ENCODE data around the gene SLIT1. TPM values are rescaled to one million over a fixed set of nuclear protein-coding genes. Genes with fewer than 3 reads are reported as not detected.

Gene SLIT1
- total RNA-seq, 5 donors from 2014 or later (not counting 1 experiment from before 2014, with no cell fraction given) = 0.29 to 0.56 (median 0.49) TPM

GRCh38 chr10:97062456-97062855 is 123.3 kb downstream of the SLIT1 start:
- no peaks in the 10 kb centered on the region for H3K36me3 Mint-ChIP-seq
- Histone ChIP-seq H3K27me3 (replicated peaks in 1 of 2; ENCODE audit: control insufficient read depth in 2 of 2, extremely low read depth in 1 of 2, insufficient read depth in 2 of 2, low read length in 1 of 2) (peaks cover 0 to 10% of the 10 kb centered on the region in 2 experiments), H3K27ac (ENCODE audit: low read length) (no peak overlapping the region), H3K9me3 (no peaks in the 10 kb centered on the region), H3K36me3 (ENCODE audit: control insufficient read depth in 2 of 2, extremely low read depth in 1 of 2, insufficient read depth in 1 of 2, low read length in 1 of 2) (no peaks in the 10 kb centered on the region), H3K4me1 (ENCODE audit: control insufficient read depth in 1 of 2, extremely low read depth in 1 of 2, insufficient read depth in 2 of 2, low read length in 2 of 2) (no peaks in the 10 kb centered on the region), H3K4me3 (ENCODE audit: control insufficient read depth in 1 of 2, extremely low read depth in 1 of 2, low read length in 1 of 2) (no peak overlapping the region)
- DNase-seq = no peak
- POLR2A ChIA-PET = no interaction called here
- CTCF ChIA-PET = no interaction called here
- WGBS (ENCODE audit: insufficient coverage) = 93% methylated on average over 3 of the region's 7 CpGs
- no peak overlapping the region for H3K4me3 Mint-ChIP-seq
- H3K27me3 Mint-ChIP-seq = no peaks in the 10 kb centered on the region
- no peak overlapping the region for H3K27ac Mint-ChIP-seq
- ATAC-seq (replicated peaks in 1 of 4) = no peak
- H3K9me3 Mint-ChIP-seq = no peaks in the 10 kb centered on the region
- no peaks in the 10 kb centered on the region for H3K4me1 Mint-ChIP-seq

- no peak overlapping the region for H3K4me3 ChIP-seq (ENCODE audit: control insufficient read depth in 1 of 2, extremely low read depth in 1 of 2, low read length in 1 of 2)
Observed at GRCh38 chr10:97062046-97062445, 123.7 kb downstream of the SLIT1 start.

GRCh38 chr10:97061423-97061822 is 124.3 kb downstream of the SLIT1 start:
- H3K27ac Mint-ChIP-seq = no peak overlapping the region
- H3K9me3 Mint-ChIP-seq = no peaks in the 10 kb centered on the region
- no peak for DNase-seq
- no peak overlapping the region for H3K4me3 ChIP-seq (ENCODE audit: control insufficient read depth in 1 of 2, extremely low read depth in 1 of 2, low read length in 1 of 2)
- POLR2A ChIA-PET = no interaction called here
- no peak overlapping the region for H3K27ac ChIP-seq (ENCODE audit: low read length)
- no peaks in the 10 kb centered on the region for H3K36me3 Mint-ChIP-seq
- no peaks in the 10 kb centered on the region for H3K36me3 ChIP-seq (ENCODE audit: control insufficient read depth in 2 of 2, extremely low read depth in 1 of 2, insufficient read depth in 1 of 2, low read length in 1 of 2)
- no CpG with 5 or more reads among the region's 2 CpGs for WGBS (ENCODE audit: insufficient coverage)
- no peaks in the 10 kb centered on the region for H3K27me3 Mint-ChIP-seq
- H3K4me1 Mint-ChIP-seq = no peaks in the 10 kb centered on the region
- peaks cover 0 to 14% of the 10 kb centered on the region in 2 experiments for H3K27me3 ChIP-seq (replicated peaks in 1 of 2; ENCODE audit: control insufficient read depth in 2 of 2, extremely low read depth in 1 of 2, insufficient read depth in 2 of 2, low read length in 1 of 2)
- ATAC-seq (replicated peaks in 1 of 4) = no peak
- no peaks in the 10 kb centered on the region for H3K9me3 ChIP-seq
- H3K4me1 ChIP-seq (ENCODE audit: control insufficient read depth in 1 of 2, extremely low read depth in 1 of 2, insufficient read depth in 2 of 2, low read length in 2 of 2) = no peaks in the 10 kb centered on the region
- no peak overlapping the region for H3K4me3 Mint-ChIP-seq
- CTCF ChIA-PET = interaction anchor here (1.3 kb wide), 2 partner anchors 11 kb away, joined by 3 to 4 read pairs; no protein-coding TSS in a partner anchor

More at GRCh38 chr10:97062046-97062445, 123.7 kb downstream of the SLIT1 start:
- ChIA-PET POLR2A (no interaction called here), CTCF (no interaction called here)
- H3K27ac ChIP-seq (ENCODE audit: low read length) = no peak overlapping the region
- no peaks in the 10 kb centered on the region for H3K36me3 ChIP-seq (ENCODE audit: control insufficient read depth in 2 of 2, extremely low read depth in 1 of 2, insufficient read depth in 1 of 2, low read length in 1 of 2)
- DNase-seq (no peak), ATAC-seq (replicated peaks in 1 of 4) (no peak)
- Mint-ChIP-seq H3K4me1 (no peaks in the 10 kb centered on the region), H3K27ac (no peak overlapping the region), H3K9me3 (no peaks in the 10 kb centered on the region), H3K4me3 (no peak overlapping the region), H3K27me3 (no peaks in the 10 kb centered on the region), H3K36me3 (no peaks in the 10 kb centered on the region)
- H3K27me3 ChIP-seq (replicated peaks in 1 of 2; ENCODE audit: control insufficient read depth in 2 of 2, extremely low read depth in 1 of 2, insufficient read depth in 2 of 2, low read length in 1 of 2) = peaks cover 0 to 10% of the 10 kb centered on the region in 2 experiments
- no peaks in the 10 kb centered on the region for H3K9me3 ChIP-seq
- no peaks in the 10 kb centered on the region for H3K4me1 ChIP-seq (ENCODE audit: control insufficient read depth in 1 of 2, extremely low read depth in 1 of 2, insufficient read depth in 2 of 2, low read length in 2 of 2)
- WGBS (ENCODE audit: insufficient coverage) = 78% methylated on average over 1 of the region's 5 CpGs

GRCh38 chr10:97060441-97061084 is 125.2 kb downstream of the SLIT1 start:
- Mint-ChIP-seq H3K27ac (no peak overlapping the region), H3K9me3 (no peaks in the 10 kb centered on the region), H3K36me3 (no peaks in the 10 kb centered on the region), H3K4me1 (no peaks in the 10 kb centered on the region), H3K27me3 (no peaks in the 10 kb centered on the region), H3K4me3 (no peak overlapping the region)
- CTCF ChIA-PET = interaction anchor here (0.6 to 1.3 kb wide), 3 partner anchors 12 to 28 kb away, joined by 3 to 4 read pairs (median 3); no protein-coding TSS in a partner anchor
- WGBS (ENCODE audit: insufficient coverage) = 92% methylated on average over 12 of the region's 15 CpGs
- POLR2A ChIA-PET = no interaction called here
- Histone ChIP-seq H3K27ac (ENCODE audit: low read length) (no peak overlapping the region), H3K27me3 (replicated peaks in 1 of 2; ENCODE audit: control insufficient read depth in 2 of 2, extremely low read depth in 1 of 2, insufficient read depth in 2 of 2, low read length in 1 of 2) (peaks cover 0 to 15% of the 10 kb centered on the region in 2 experiments), H3K4me3 (ENCODE audit: control insufficient read depth in 1 of 2, extremely low read depth in 1 of 2, low read length in 1 of 2) (no peak overlapping the region), H3K9me3 (no peaks in the 10 kb centered on the region), H3K36me3 (ENCODE audit: control insufficient read depth in 2 of 2, extremely low read depth in 1 of 2, insufficient read depth in 1 of 2, low read length in 1 of 2) (no peaks in the 10 kb centered on the region), H3K4me1 (ENCODE audit: control insufficient read depth in 1 of 2, extremely low read depth in 1 of 2, insufficient read depth in 2 of 2, low read length in 2 of 2) (no peaks in the 10 kb centered on the region)
- no peak for ATAC-seq (replicated peaks in 1 of 4)
- DNase-seq = no peak

GRCh38 chr10:97059872-97060205 is 125.9 kb downstream of the SLIT1 start:
- no peak overlapping the region for H3K27ac Mint-ChIP-seq
- H3K27me3 ChIP-seq (replicated peaks in 1 of 2; ENCODE audit: control insufficient read depth in 2 of 2, extremely low read depth in 1 of 2, insufficient read depth in 2 of 2, low read length in 1 of 2) = peaks cover 0 to 15% of the 10 kb centered on the region in 2 experiments
- DNase-seq (no peak), ATAC-seq (replicated peaks in 1 of 4) (no peak)
- H3K36me3 Mint-ChIP-seq = no peaks in the 10 kb centered on the region
- no peak overlapping the region for H3K4me3 ChIP-seq (ENCODE audit: control insufficient read depth in 1 of 2, extremely low read depth in 1 of 2, low read length in 1 of 2)
- H3K4me3 Mint-ChIP-seq = no peak overlapping the region
- H3K36me3 ChIP-seq (ENCODE audit: control insufficient read depth in 2 of 2, extremely low read depth in 1 of 2, insufficient read depth in 1 of 2, low read length in 1 of 2) = no peaks in the 10 kb centered on the region
- no peaks in the 10 kb centered on the region for H3K4me1 Mint-ChIP-seq
- no peak overlapping the region for H3K27ac ChIP-seq (ENCODE audit: low read length)
- H3K9me3 ChIP-seq = no peaks in the 10 kb centered on the region
- no peaks in the 10 kb centered on the region for H3K27me3 Mint-ChIP-seq
- POLR2A ChIA-PET = no interaction called here
- CTCF ChIA-PET = no interaction called here
- H3K4me1 ChIP-seq (ENCODE audit: control insufficient read depth in 1 of 2, extremely low read depth in 1 of 2, insufficient read depth in 2 of 2, low read length in 2 of 2) = no peaks in the 10 kb centered on the region
- no peaks in the 10 kb centered on the region for H3K9me3 Mint-ChIP-seq
- WGBS (ENCODE audit: insufficient coverage) = 69% methylated on average over 6 of the region's 7 CpGs

- H3K36me3 ChIP-seq (ENCODE audit: control insufficient read depth in 2 of 2, extremely low read depth in 1 of 2, insufficient read depth in 1 of 2, low read length in 1 of 2) = no peaks in the 10 kb centered on the region
- H3K9me3 Mint-ChIP-seq = no peaks in the 10 kb centered on the region
- no peak overlapping the region for H3K4me3 Mint-ChIP-seq
- 75% methylated on average over 7 of the region's 14 CpGs for WGBS (ENCODE audit: insufficient coverage)
- ChIA-PET POLR2A (no interaction called here), CTCF (interaction anchor here in 1 of 2 donors (0.9 kb wide), 1 partner anchor 149 kb away, joined by 5 read pairs; no protein-coding TSS in a partner anchor)
- H3K4me1 ChIP-seq (ENCODE audit: control insufficient read depth in 1 of 2, extremely low read depth in 1 of 2, insufficient read depth in 2 of 2, low read length in 2 of 2) = no peaks in the 10 kb centered on the region
- no peaks in the 10 kb centered on the region for H3K27me3 Mint-ChIP-seq
- H3K27ac Mint-ChIP-seq = no peak overlapping the region
- no peaks in the 10 kb centered on the region for H3K36me3 Mint-ChIP-seq
- H3K4me1 Mint-ChIP-seq = no peaks in the 10 kb centered on the region
- H3K9me3 ChIP-seq = no peaks in the 10 kb centered on the region
- H3K27ac ChIP-seq (ENCODE audit: low read length) = no peak overlapping the region
- DNase-seq (no peak), ATAC-seq (replicated peaks in 1 of 4) (no peak)
- no peak overlapping the region for H3K4me3 ChIP-seq (ENCODE audit: control insufficient read depth in 1 of 2, extremely low read depth in 1 of 2, low read length in 1 of 2)
- H3K27me3 ChIP-seq (replicated peaks in 1 of 2; ENCODE audit: control insufficient read depth in 2 of 2, extremely low read depth in 1 of 2, insufficient read depth in 2 of 2, low read length in 1 of 2) = peaks cover 0 to 12% of the 10 kb centered on the region in 2 experiments
Observed at GRCh38 chr10:97059006-97059871, 126.5 kb downstream of the SLIT1 start.

Measured in T-cell (primary cell).